NCI-H146 treated with DMSO at 0.1 percent for 48 hours (cell line): Measurements from ENCODE around the gene MPIG6B.
"Not testable (repeated sequence)": the region's sequence is repeated elsewhere in the genome, so short reads cannot be mapped to it uniquely, and the experiment has no call there.

Experiments used
- DNase-seq: peaks from one replicate; lab custom pipeline; 2025; ENCODE audit not compliant: unreplicated experiment; lab: John Stamatoyannopoulos, UW

The MPIG6B gene

GRCh38 chr6:31700740-31701401, 22.3 kb upstream of the MPIG6B start:
- no peak for DNase-seq

- DNase-seq = peak; percentile 44
Observed at GRCh38 chr6:31701666-31702404, 21.3 kb upstream of the MPIG6B start.

GRCh38 chr6:31702405-31702818, 20.8 kb upstream of the MPIG6B start:
- no peak for DNase-seq

GRCh38 chr6:31702819-31703716, 20.1 kb upstream of the MPIG6B start, which contains the start of gene ABHD16A:
Gene ABHD16A, minus strand, starts transcription at chr6:31703324. Its CDS starts 43 bp downstream, at chr6:31703281.
- peak; percentile 89 for DNase-seq

GRCh38 chr6:31705931-31706330, 17.2 kb upstream of the MPIG6B start:
- no peak for DNase-seq

GRCh38 chr6:31706599-31706998, 16.6 kb upstream of the MPIG6B start, which contains the start of gene LY6G6F:
Gene LY6G6F, plus strand, starts transcription at chr6:31706866. Its CDS starts 41 bp downstream, at chr6:31706907.
- no peak for DNase-seq

- DNase-seq = no peak
Observed at GRCh38 chr6:31707701-31708100, 15.5 kb upstream of the MPIG6B start.

- DNase-seq = no peak
Observed at GRCh38 chr6:31708224-31708623, 14.9 kb upstream of the MPIG6B start.

GRCh38 chr6:31709157-31709556, 14.0 kb upstream of the MPIG6B start:
- not testable (repeated sequence) for DNase-seq

- DNase-seq = no peak
Observed at GRCh38 chr6:31710523-31711219, 12.5 kb upstream of the MPIG6B start.

GRCh38 chr6:31711233-31711632, 11.9 kb upstream of the MPIG6B start:
- DNase-seq = no peak

- no peak for DNase-seq
Observed at GRCh38 chr6:31712296-31712695, 10.9 kb upstream of the MPIG6B start.

- DNase-seq = no peak
Observed at GRCh38 chr6:31713465-31713864, 9.7 kb upstream of the MPIG6B start.

GRCh38 chr6:31713991-31714684, 9.0 kb upstream of the MPIG6B start:
- DNase-seq = no peak

- no peak for DNase-seq
Observed at GRCh38 chr6:31715022-31715958, 7.9 kb upstream of the MPIG6B start, which contains the start of gene LY6G6D. Gene LY6G6D, plus strand, starts transcription at chr6:31715348. Its CDS starts 8 bp downstream, at chr6:31715356.

GRCh38 chr6:31717499-31718222, 5.5 kb upstream of the MPIG6B start:
- no peak for DNase-seq

- DNase-seq = no peak
Observed at GRCh38 chr6:31718265-31718664, 4.9 kb upstream of the MPIG6B start.

GRCh38 chr6:31719001-31719400, 4.2 kb upstream of the MPIG6B start:
- no peak for DNase-seq
